Mesenchymal stem cell (in vitro differentiated cells and primary cell): ENCODE data around the gene TSC22D3.

ENCODE experiments used
- DNase-seq: peaks from one replicate; pipeline ENCODE4 v3.0.0-alpha.2; 2013
- H2AFZ ChIP-seq: one replicate; pipeline ENCODE4 v1.6.1; 2013; ENCODE audit warnings: low read depth, mild to moderate bottlenecking, control low read depth, inconsistent platforms, low read length, moderate library complexity
- H2AK5ac ChIP-seq: 2 replicates; pipeline ENCODE4 v1.6.1; 2013; ENCODE audit warnings: low read length, moderate library complexity, mild to moderate bottlenecking, inconsistent platforms; ENCODE audit not compliant: severe bottlenecking
- H2BK120ac ChIP-seq: one replicate; pipeline ENCODE4 v1.6.1; 2013; ENCODE audit warnings: low read depth, mild to moderate bottlenecking, inconsistent platforms, low read length, moderate library complexity
- H2BK12ac ChIP-seq, 2 experiments: one replicate each; pipeline ENCODE4 v1.6.1; 2013; ENCODE audit warnings: inconsistent platforms in 2 of 2, low read length in 2 of 2, mild to moderate bottlenecking in 2 of 2, moderate library complexity in 2 of 2, control low read depth in 1 of 2
- H2BK15ac ChIP-seq: one replicate; pipeline ENCODE4 v1.6.1; 2013; ENCODE audit warnings: mild to moderate bottlenecking, low read depth, inconsistent platforms; ENCODE audit not compliant: poor library complexity, severe bottlenecking
- H2BK5ac ChIP-seq: 2 replicates; pipeline ENCODE4 v1.6.1; 2013; ENCODE audit warnings: low read depth, mild to moderate bottlenecking, low read length, control low read depth, inconsistent platforms; ENCODE audit not compliant: poor library complexity, severe bottlenecking
- H3K14ac ChIP-seq, 2 experiments: one replicate each; pipeline ENCODE4 v1.6.1; 2013; ENCODE audit warnings: inconsistent platforms in 2 of 2, low read length in 2 of 2, control low read depth in 1 of 2, mild to moderate bottlenecking in 1 of 2, moderate library complexity in 1 of 2
- H3K18ac ChIP-seq, 2 experiments: one replicate each; pipeline ENCODE4 v1.6.1; 2013; ENCODE audit warnings: inconsistent platforms in 2 of 2, low read length in 2 of 2, control low read depth in 1 of 2, low read depth in 1 of 2, mild to moderate bottlenecking in 1 of 2
- H3K23ac ChIP-seq, 2 experiments: one replicate each; pipeline ENCODE4 v1.6.1; 2013; ENCODE audit warnings: inconsistent platforms in 2 of 2, low read length in 2 of 2, mild to moderate bottlenecking in 2 of 2, moderate library complexity in 2 of 2, control low read depth in 1 of 2
- H3K27ac ChIP-seq: 2 replicates; pipeline ENCODE4 v1.5.1; 2013; ENCODE audit warnings: mild to moderate bottlenecking, moderate library complexity, low read length, control low read depth, inconsistent platforms; ENCODE audit not compliant: poor library complexity, severe bottlenecking
- H3K27me3 ChIP-seq, 2 experiments: 2 replicates each; pipeline versions ENCODE4 v1.6.1 to v1.7.0; 2013; ENCODE audit warnings: low read length in 2 of 2, mild to moderate bottlenecking in 2 of 2, moderate library complexity in 2 of 2, control low read depth in 1 of 2, inconsistent platforms in 1 of 2; ENCODE audit not compliant: control insufficient read depth in 1 of 2, insufficient read depth in 1 of 2
- H3K36me3 ChIP-seq, 2 experiments: 2 replicates each; pipeline versions ENCODE4 v1.6.1 to v1.7.0; 2013; ENCODE audit warnings: low read length in 2 of 2, control low read depth in 1 of 2, inconsistent platforms in 1 of 2, low read depth in 1 of 2, mild to moderate bottlenecking in 1 of 2; ENCODE audit not compliant: insufficient read depth in 2 of 2, control insufficient read depth in 1 of 2
- H3K4ac ChIP-seq, 2 experiments: one replicate each; pipeline ENCODE4 v1.6.1; 2013; ENCODE audit warnings: inconsistent platforms in 2 of 2, low read length in 2 of 2, mild to moderate bottlenecking in 2 of 2, moderate library complexity in 2 of 2, control low read depth in 1 of 2, low read depth in 1 of 2
- H3K4me1 ChIP-seq: 2 replicates; pipeline ENCODE4 v1.6.1; 2013; ENCODE audit warnings: low read depth, low read length, control low read depth; ENCODE audit not compliant: control insufficient read depth, insufficient read depth
- H3K4me2 ChIP-seq: 2 replicates; pipeline ENCODE4 v1.6.1; 2013; ENCODE audit warnings: low read length, mild to moderate bottlenecking, inconsistent platforms; ENCODE audit not compliant: poor library complexity, severe bottlenecking
- H3K4me3 ChIP-seq, 2 experiments: 2 replicates each; pipeline versions ENCODE4 v1.5.1 to v1.7.0; 2013; ENCODE audit warnings: low read length in 2 of 2, mild to moderate bottlenecking in 2 of 2, control low read depth in 1 of 2, low read depth in 1 of 2; ENCODE audit not compliant: insufficient read depth in 1 of 2
- H3K79me1 ChIP-seq: replicated peaks from 2 replicates; pipeline ENCODE4 v1.6.1; 2013; ENCODE audit warnings: mild to moderate bottlenecking, control low read depth, low read length, inconsistent platforms; ENCODE audit not compliant: poor library complexity, severe bottlenecking
- H3K9ac ChIP-seq: 2 replicates; pipeline ENCODE4 v1.7.0; 2013; ENCODE audit warnings: mild to moderate bottlenecking, low read length, moderate library complexity
- H3K9me3 ChIP-seq: 2 replicates; pipeline ENCODE4 v1.7.0; 2013; ENCODE audit warnings: mild to moderate bottlenecking, low read length; ENCODE audit not compliant: control insufficient read depth
- H4K8ac ChIP-seq: one replicate; pipeline ENCODE4 v1.6.1; 2013; ENCODE audit warnings: inconsistent platforms, mild to moderate bottlenecking, low read length, moderate library complexity
- H4K91ac ChIP-seq: one replicate; pipeline ENCODE4 v1.6.1; 2013; ENCODE audit warnings: mild to moderate bottlenecking, low read length, inconsistent platforms
- WGBS: methylation state at CpG from one replicate; pipeline ENCODE4 v1.1.7; 2013; ENCODE audit warnings: mixed read lengths; 5-methylcytosine and 5-hydroxymethylcytosine counted together

Gene TSC22D3

DNA sequence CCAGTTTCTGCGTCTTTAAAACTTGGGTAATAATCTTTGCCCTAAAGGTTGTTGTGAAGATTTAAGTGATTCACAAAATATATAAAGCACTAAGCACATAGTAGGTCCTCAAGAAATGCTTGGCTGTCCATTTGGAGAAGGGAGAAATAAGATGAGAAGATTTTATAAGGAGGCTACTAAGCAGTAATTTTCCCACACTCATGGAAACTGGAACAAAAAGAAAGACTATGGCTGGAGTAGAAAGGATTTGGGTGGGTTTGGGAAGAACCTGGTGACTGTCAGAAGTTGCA, 100.3 kb downstream of the TSC22D3 start:
- no peak overlapping the region for H4K8ac ChIP-seq
- H3K27me3 ChIP-seq: peaks cover 0 to 16% of the 10 kb centered on the region in 2 experiments

GRCh38 chrX:107674480-107675364, 100.9 kb downstream of the TSC22D3 start:
- peak overlapping the region; percentile 88 for H3K9ac ChIP-seq
- peak overlapping the region in 1 of 2 experiments; percentile 4 for H3K4me3 ChIP-seq
- no peak overlapping the region for H2BK120ac ChIP-seq
- no peaks in the 10 kb centered on the region for H3K79me1 ChIP-seq
- no peak overlapping the region for H2BK5ac ChIP-seq
- H3K23ac ChIP-seq: no peak overlapping the region
- H3K4me2 ChIP-seq: no peak overlapping the region
- no peaks in the 10 kb centered on the region for H3K9me3 ChIP-seq
- H3K4ac ChIP-seq: peak overlapping the region; percentile 13 to 69
- peak overlapping the region; percentile 45 for H2AK5ac ChIP-seq
- WGBS: 22% methylated on average over 8 of the region's 9 CpGs
- no peaks in the 10 kb centered on the region for H3K36me3 ChIP-seq
- H4K91ac ChIP-seq: peak overlapping the region; percentile 93
- no peak overlapping the region for H2AFZ ChIP-seq
- peak; percentile 97 for DNase-seq
- H3K18ac ChIP-seq: peak overlapping the region; percentile 52 to 79
- H3K14ac ChIP-seq: no peak overlapping the region
- H2BK12ac ChIP-seq: peak overlapping the region in 1 of 2 experiments; percentile 88
- H4K8ac ChIP-seq: no peak overlapping the region
- peaks cover 0 to 20% of the 10 kb centered on the region in 2 experiments for H3K27me3 ChIP-seq
- H3K27ac ChIP-seq: no peak overlapping the region
- H3K4me1 ChIP-seq: peaks cover 25% of the 10 kb centered on the region
- H2BK15ac ChIP-seq: no peak overlapping the region

More for the DNA sequence above, 100.3 kb downstream of the TSC22D3 start:
- H3K14ac ChIP-seq: no peak overlapping the region
- no peak overlapping the region for H2BK15ac ChIP-seq
- H2BK120ac ChIP-seq: no peak overlapping the region
- H3K18ac ChIP-seq: no peak overlapping the region
- H3K4me1 ChIP-seq: peaks cover 25% of the 10 kb centered on the region
- no peak overlapping the region for H3K27ac ChIP-seq
- no peak overlapping the region for H2AFZ ChIP-seq
- no peaks in the 10 kb centered on the region for H3K9me3 ChIP-seq
- no peaks in the 10 kb centered on the region for H3K36me3 ChIP-seq
- H3K79me1 ChIP-seq: no peaks in the 10 kb centered on the region
- no peak overlapping the region for H3K23ac ChIP-seq
- H4K91ac ChIP-seq: no peak overlapping the region
- peak overlapping the region in 1 of 2 experiments; percentile 67 for H3K4ac ChIP-seq
- H3K4me3 ChIP-seq: no peak overlapping the region
- peak overlapping the region; percentile 88 for H3K9ac ChIP-seq
- H2AK5ac ChIP-seq: no peak overlapping the region
- H2BK12ac ChIP-seq: no peak overlapping the region
- no CpG with 5 or more reads among the region's 1 CpG for WGBS
- no peak for DNase-seq
- H3K4me2 ChIP-seq: peak overlapping the region; percentile 34
- no peak overlapping the region for H2BK5ac ChIP-seq

DNA sequence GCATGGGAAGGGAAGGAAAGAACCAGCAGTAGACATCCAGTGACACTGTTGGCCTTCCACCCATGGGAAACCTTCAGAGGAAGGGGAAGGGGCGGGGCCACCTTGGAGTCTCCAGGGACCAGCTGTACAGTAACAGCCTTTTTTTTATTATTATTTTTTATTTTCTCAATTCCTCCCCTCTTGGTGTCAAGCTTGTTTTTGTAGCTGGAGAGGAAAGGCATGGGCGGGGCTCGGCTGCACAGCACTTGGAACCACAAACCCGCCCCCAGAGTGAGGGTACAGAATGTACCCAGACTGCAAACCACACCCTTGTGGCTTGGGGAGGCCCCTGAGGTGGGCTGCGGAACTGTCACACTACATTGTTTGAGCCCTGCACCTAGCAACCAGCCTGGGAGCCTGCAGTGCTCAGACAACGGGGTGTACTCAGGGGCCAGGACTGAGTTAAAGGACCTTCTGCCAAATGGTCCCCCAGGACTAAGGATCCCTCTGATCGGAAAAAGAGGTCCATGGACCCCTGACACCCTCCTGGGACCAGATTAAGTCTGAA, 101.6 kb downstream of the TSC22D3 start:
- WGBS: 0% methylated on average over 5 of the region's 7 CpGs
- H3K9ac ChIP-seq: peak overlapping the region; percentile 59
- no peak overlapping the region for H4K8ac ChIP-seq
- H3K4me1 ChIP-seq: peaks cover 21% of the 10 kb centered on the region
- H3K36me3 ChIP-seq: no peaks in the 10 kb centered on the region
- no peaks in the 10 kb centered on the region for H3K9me3 ChIP-seq
- no peaks in the 10 kb centered on the region for H3K79me1 ChIP-seq
- no peak overlapping the region for H3K14ac ChIP-seq
- DNase-seq: peak; percentile 95
- no peak overlapping the region for H2AFZ ChIP-seq
- no peak overlapping the region for H2BK120ac ChIP-seq
- H4K91ac ChIP-seq: peak overlapping the region; percentile 93
- H2BK5ac ChIP-seq: no peak overlapping the region
- no peak overlapping the region for H3K23ac ChIP-seq
- H3K18ac ChIP-seq: peak overlapping the region; percentile 73 to 79
- no peak overlapping the region for H2AK5ac ChIP-seq
- H3K4ac ChIP-seq: peak overlapping the region; percentile 13 to 80
- no peak overlapping the region for H3K4me2 ChIP-seq
- H2BK15ac ChIP-seq: no peak overlapping the region
- H3K27me3 ChIP-seq: peaks cover 0 to 24% of the 10 kb centered on the region in 2 experiments
- peak overlapping the region; percentile 89 to 96 for H2BK12ac ChIP-seq
- H3K27ac ChIP-seq: no peak overlapping the region
- no peak overlapping the region for H3K4me3 ChIP-seq

DNA sequence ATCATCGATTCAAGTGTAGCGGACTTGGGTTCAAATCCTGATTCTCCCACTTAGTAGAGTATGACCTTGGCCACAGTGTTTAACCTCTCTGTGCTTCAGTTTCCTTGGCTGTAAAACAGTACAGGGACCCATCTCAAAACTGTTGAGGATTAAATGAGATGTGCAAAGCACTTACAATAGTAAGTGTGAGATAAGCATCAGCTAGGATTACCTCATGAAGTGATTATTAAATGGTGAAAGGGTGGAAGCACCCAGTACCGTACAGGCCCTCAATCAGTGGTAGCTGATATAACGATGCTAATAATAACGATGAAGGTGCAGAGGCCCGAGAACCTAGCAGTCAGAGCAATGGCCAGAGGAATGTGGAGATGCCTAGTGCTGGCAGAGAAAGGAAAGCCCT, 102.2 kb downstream of the TSC22D3 start:
- Histone ChIP-seq H2BK12ac (peak overlapping the region; percentile 89 to 96), H3K4me2 (no peak overlapping the region), H3K23ac (no peak overlapping the region), H3K18ac (peak overlapping the region; percentile 60 to 73), H3K27me3 (peaks cover 0 to 24% of the 10 kb centered on the region in 2 experiments), H3K36me3 (no peaks in the 10 kb centered on the region), H2BK120ac (no peak overlapping the region), H3K27ac (no peak overlapping the region), H2AK5ac (no peak overlapping the region), H2BK5ac (no peak overlapping the region), H3K4me1 (peaks cover 21% of the 10 kb centered on the region), H3K9ac (peak overlapping the region; percentile 50), H4K91ac (no peak overlapping the region), H3K4ac (peak overlapping the region in 1 of 2 experiments; percentile 80), H3K14ac (peak overlapping the region in 1 of 2 experiments; percentile 86), H4K8ac (no peak overlapping the region), H3K9me3 (no peaks in the 10 kb centered on the region), H3K4me3 (no peak overlapping the region), H2AFZ (no peak overlapping the region), H3K79me1 (no peaks in the 10 kb centered on the region), H2BK15ac (no peak overlapping the region)
- 73% methylated on average over 5 of the region's 6 CpGs for WGBS
- no peak for DNase-seq
